ENCODE data around the gene NINJ1.

NINJ1 gene

DNA sequence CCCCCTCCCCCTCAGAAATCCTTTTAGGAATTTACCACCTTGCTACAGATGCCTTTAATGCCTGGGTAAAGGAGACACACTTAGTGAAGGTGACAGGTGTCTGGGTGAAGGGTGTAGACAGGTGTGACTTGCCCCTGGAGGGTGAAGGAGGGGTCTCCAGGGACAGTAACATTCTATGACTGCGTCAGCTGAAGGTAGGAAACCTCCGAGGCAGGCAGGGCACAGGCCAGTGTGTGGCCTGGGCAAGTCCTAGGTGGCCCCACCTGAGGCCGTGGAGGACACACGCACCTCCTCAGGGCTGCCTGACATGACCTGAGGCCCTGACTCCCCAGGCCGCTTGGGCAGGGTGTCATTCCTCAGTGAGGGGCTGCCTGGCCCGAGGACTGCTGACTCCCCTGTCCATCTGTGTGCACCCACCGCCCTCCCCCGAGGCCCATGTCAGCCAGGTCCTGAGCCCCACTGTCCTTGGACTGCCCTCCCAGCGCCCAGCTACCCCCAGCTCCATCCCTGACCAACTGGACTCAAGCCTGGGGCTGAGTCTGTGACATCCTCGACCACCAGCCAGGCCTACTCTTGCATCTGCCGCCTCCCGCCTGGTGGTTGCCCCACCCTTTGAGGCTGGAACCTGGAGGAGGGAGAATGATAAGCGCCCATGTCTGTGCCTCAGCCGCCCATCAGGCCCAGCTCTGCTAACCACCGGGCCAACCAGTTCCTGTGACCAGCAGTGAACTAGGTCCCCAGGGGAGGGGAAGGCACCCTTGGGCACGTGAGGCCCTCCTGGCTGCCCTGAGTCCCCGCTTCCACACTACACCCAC, 19.7 kb downstream of the NINJ1 start:
- no peak overlapping the region for H3K4me3 ChIP-seq (replicated peaks; ENCODE audit: low read depth, low read length)
- TF ChIP-seq, protein P1, sequence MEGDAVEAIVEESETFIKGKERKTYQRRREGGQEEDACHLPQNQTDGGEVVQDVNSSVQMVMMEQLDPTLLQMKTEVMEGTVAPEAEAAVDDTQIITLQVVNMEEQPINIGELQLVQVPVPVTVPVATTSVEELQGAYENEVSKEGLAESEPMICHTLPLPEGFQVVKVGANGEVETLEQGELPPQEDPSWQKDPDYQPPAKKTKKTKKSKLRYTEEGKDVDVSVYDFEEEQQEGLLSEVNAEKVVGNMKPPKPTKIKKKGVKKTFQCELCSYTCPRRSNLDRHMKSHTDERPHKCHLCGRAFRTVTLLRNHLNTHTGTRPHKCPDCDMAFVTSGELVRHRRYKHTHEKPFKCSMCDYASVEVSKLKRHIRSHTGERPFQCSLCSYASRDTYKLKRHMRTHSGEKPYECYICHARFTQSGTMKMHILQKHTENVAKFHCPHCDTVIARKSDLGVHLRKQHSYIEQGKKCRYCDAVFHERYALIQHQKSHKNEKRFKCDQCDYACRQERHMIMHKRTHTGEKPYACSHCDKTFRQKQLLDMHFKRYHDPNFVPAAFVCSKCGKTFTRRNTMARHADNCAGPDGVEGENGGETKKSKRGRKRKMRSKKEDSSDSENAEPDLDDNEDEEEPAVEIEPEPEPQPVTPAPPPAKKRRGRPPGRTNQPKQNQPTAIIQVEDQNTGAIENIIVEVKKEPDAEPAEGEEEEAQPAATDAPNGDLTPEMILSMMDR (IDR thresholded peaks at IDR 0.05; ENCODE audit: low read depth, low read length, missing control alignments), result no peak
- DNase-seq (ENCODE audit: extremely low read depth, low read depth), result no peak

DNA sequence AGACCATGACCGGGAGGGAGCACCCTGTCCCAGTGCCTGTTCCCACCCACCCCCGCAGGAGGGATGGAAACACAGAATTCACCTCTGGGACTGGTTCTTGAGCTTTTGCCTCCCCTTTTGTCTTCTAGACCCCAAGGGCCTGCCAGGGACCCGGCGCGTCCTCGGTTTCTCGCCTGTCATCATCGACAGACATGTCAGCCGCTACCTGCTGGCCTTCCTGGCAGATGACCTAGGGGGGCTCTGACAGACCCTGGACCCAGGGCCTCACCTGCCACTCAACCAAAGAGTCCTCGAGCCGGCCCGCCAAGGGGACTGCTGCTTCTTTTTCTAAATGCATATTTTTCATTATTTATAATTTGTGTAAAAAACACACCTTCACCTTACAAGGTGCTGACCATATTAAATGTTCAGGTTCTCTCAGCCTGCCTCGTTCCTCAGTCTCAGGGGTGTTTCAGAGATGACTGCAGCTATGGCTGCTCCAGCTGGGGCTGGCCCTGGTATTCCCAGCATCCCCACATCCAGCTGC, 21.1 kb downstream of the NINJ1 start:
- TF ChIP-seq, protein P1 (IDR thresholded peaks at IDR 0.05; ENCODE audit: low read depth, low read length, missing control alignments), result no peak
- no peak for DNase-seq (ENCODE audit: extremely low read depth, low read depth)
- H3K4me3 ChIP-seq (replicated peaks; ENCODE audit: low read depth, low read length), result no peak overlapping the region

DNA sequence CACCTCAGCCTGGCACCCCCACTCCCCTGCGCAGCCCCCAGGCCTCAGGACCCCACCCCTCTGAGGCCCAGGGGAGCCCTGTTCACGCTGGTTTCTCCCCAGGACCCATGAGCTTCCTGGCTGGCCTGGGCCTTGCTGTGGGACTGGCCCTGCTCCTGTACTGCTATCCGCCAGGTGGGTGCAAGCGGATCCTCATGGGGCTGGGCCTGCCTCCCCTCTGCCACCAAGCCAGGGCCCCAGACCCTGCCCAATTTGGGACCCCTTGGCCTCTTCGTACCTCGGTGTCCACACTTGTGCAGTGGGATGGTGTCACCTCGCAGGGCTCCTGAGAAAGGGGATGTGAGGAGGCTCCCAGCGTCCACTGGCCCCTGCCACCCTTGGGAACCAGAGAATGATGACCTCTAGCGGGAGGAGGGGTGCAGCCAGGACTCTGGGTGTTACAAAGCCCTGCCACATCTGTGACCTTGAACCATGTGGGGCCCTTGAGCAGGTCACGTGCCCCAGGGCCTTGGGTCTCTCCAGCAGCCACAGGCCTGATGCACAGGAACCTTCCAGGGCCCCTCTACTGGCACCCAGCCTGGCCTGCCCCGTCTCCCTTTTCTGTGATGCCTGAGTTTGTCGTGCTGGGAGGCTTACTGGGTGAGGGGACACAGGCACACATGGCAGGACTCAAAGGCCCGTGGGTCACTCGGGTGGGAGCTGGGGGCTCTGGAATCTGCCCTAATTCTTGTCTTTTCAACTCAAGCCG, 21.8 kb downstream of the NINJ1 start:
- TF ChIP-seq, protein P1 (IDR thresholded peaks at IDR 0.05; ENCODE audit: low read depth, low read length, missing control alignments), result no peak
- H3K4me3 ChIP-seq (replicated peaks; ENCODE audit: low read depth, low read length), result no peak overlapping the region
- no peak for DNase-seq (ENCODE audit: extremely low read depth, low read depth)

DNA sequence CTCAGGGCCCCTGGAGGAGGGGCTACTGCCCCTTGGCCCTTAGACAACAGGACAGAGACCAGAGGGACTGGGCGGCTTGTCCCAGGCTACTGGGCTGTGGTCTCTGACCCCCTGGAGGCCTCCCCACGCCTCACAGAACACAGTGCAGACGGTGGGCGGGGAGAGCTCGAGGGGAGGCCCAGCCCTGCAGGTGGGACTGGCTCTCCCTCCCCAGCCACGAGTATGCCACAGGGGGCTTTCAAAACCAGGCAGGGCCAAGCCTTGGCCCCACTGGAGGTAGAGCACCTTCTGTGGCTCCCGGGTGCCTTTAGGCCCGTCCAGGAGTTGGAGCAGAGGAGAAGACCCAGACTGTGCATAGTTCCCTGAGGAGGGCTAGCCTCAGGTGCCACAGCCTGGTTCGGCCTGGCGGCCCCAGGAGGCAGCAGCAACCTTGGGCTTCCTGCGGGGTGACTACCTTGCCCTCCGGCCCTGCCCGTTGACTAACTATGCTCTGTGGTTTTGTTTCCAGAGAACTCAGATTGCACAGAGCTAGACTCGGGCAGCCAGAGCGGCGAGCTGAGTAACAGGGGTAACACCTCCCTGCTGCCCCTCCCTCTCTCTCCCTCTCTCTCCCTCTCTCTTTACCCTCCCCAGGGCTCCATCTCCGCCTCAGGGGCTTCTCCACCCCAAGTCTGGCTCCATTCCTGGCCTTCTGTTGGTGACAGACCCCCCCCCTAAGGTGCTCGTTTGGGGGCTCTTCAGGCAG, 22.5 kb downstream of the NINJ1 start:
- TF ChIP-seq, protein P1 (IDR thresholded peaks at IDR 0.05; ENCODE audit: low read depth, low read length, missing control alignments), result no peak

DNA sequence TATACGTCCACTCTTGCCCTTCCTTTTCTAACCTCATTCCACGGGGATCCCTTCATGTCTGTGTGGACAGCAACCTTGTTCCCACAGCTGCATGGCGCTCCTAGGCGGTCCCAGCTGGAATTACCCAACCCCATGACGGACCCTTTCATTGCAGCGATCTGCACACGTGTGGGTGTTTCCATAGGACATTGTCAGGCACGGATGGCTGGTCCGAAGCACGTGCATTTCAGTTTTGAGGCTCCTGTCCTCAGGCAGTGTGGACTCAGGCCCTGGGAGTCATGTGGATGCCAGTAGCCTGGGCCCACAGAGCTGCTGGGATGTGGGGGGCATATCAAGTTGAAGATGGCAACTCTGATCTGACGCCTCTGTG, 23.1 kb downstream of the NINJ1 start:
- TF ChIP-seq, protein P1 (IDR thresholded peaks at IDR 0.05; ENCODE audit: low read depth, low read length, missing control alignments), result no peak
- no peak for DNase-seq (ENCODE audit: extremely low read depth, low read depth)
- no peak overlapping the region for H3K4me3 ChIP-seq (replicated peaks; ENCODE audit: low read depth, low read length)

More for the DNA sequence above, 22.5 kb downstream of the NINJ1 start:
- H3K4me3 ChIP-seq (replicated peaks; ENCODE audit: low read depth, low read length), result no peak overlapping the region
- DNase-seq (ENCODE audit: extremely low read depth, low read depth), result no peak

DNA sequence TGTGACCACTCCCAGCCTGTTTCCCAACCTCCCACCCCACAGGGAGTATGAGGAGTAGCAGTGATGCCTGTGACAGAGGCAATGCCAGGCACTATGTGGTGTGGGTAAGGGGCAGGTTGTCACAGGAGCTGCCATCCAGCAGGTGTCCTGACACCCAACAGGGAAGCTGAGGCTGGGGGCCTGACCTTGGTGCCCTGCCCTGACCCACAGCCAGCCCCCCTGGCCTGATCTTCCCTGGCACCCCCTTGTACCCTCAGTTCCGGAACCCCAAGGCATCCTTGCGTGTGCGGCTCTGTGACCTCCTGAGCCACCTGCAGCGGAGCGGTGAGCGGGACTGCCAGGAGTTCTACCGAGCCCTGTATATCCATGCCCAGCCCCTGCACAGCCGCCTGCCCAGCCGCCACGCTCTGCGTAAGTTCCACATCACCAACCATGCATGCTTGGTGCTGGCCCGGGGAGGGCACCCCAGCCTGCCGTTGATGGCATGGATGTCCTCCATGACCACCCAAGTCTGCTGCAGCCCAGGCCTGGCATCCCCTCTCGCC, 23.7 kb downstream of the NINJ1 start:
- DNase-seq (ENCODE audit: extremely low read depth, low read depth), result no peak
- TF ChIP-seq, protein P1 (IDR thresholded peaks at IDR 0.05; ENCODE audit: low read depth, low read length, missing control alignments), result no peak
- H3K4me3 ChIP-seq (replicated peaks; ENCODE audit: low read depth, low read length), result no peak overlapping the region

Measured in HFF-Myc (cell line).